ENCODE measurements around the gene MYO1H.

Gene MYO1H

GRCh38 chr12:109475121-109475520 lies 127.4 kb downstream of the MYO1H start:
- TF ChIP-seq MAX (IDR thresholded peaks at IDR 0.05; ENCODE audit: low read depth, low read length) (no peak), POLR2A (IDR thresholded peaks at IDR 0.05; ENCODE audit: extremely low read depth, insufficient read length) (no peak), MYC (IDR thresholded peaks at IDR 0.05; ENCODE audit: low read depth, low read length) (no peak), CTCF (IDR thresholded peaks at IDR 0.05; ENCODE audit: low read depth, low read length) (no peak)
- H3K4me3 ChIP-seq (ENCODE audit: low read depth, low read length) = no peak overlapping the region
- no peak for DNase-seq (ENCODE audit: low read depth)

- TF ChIP-seq CTCF (IDR thresholded peaks at IDR 0.05; ENCODE audit: low read depth, low read length) = no peak
- TF ChIP-seq MYC (IDR thresholded peaks at IDR 0.05; ENCODE audit: low read depth, low read length) = no peak
- no peak for TF ChIP-seq MAX (IDR thresholded peaks at IDR 0.05; ENCODE audit: low read depth, low read length)
- no peak for TF ChIP-seq POLR2A (IDR thresholded peaks at IDR 0.05; ENCODE audit: extremely low read depth, insufficient read length)
- H3K4me3 ChIP-seq (ENCODE audit: low read depth, low read length) = peak overlapping the region; percentile 99
- DNase-seq (ENCODE audit: low read depth) = no peak
Observed at GRCh38 chr12:109475993-109476806, 128.5 kb downstream of the MYO1H start.

GRCh38 chr12:109476807-109477184 lies 129.1 kb downstream of the MYO1H start:
- TF ChIP-seq POLR2A (IDR thresholded peaks at IDR 0.05; ENCODE audit: extremely low read depth, insufficient read length) (no peak), MYC (IDR thresholded peaks at IDR 0.05; ENCODE audit: low read depth, low read length) (no peak), MAX (IDR thresholded peaks at IDR 0.05; ENCODE audit: low read depth, low read length) (no peak), CTCF (IDR thresholded peaks at IDR 0.05; ENCODE audit: low read depth, low read length) (no peak)
- DNase-seq (ENCODE audit: low read depth) = no peak
- peak overlapping the region; percentile 99 for H3K4me3 ChIP-seq (ENCODE audit: low read depth, low read length)

- TF ChIP-seq CTCF (IDR thresholded peaks at IDR 0.05; ENCODE audit: low read depth, low read length) = no peak
- peak; percentile 60 for TF ChIP-seq POLR2A (IDR thresholded peaks at IDR 0.05; ENCODE audit: extremely low read depth, insufficient read length)
- 0 out of 2 replicates have a peak, but pooled peaks have one; percentile 16 for TF ChIP-seq MAX (IDR thresholded peaks at IDR 0.05; ENCODE audit: low read depth, low read length)
- 0 out of 2 replicates have a peak, but pooled peaks have one; percentile 15 for TF ChIP-seq MYC (IDR thresholded peaks at IDR 0.05; ENCODE audit: low read depth, low read length)
- peak; percentile 95 for DNase-seq (ENCODE audit: low read depth)
- H3K4me3 ChIP-seq (ENCODE audit: low read depth, low read length) = peak within 1 kb of the TSS; percentile 99
Observed at GRCh38 chr12:109477185-109477962, 129.7 kb downstream of the MYO1H start, which contains the start of the genes KCTD10 and UBE3B. KCTD10 (minus strand) TSS chr12:109477300; CDS start chr12:109477262, 38 bp downstream. UBE3B (plus strand) TSS chr12:109477634; CDS start chr12:109483552, 5,918 bp downstream.

- H3K4me3 ChIP-seq (ENCODE audit: low read depth, low read length) = peak overlapping the region; percentile 99
- DNase-seq (ENCODE audit: low read depth) = no peak
- TF ChIP-seq CTCF (IDR thresholded peaks at IDR 0.05; ENCODE audit: low read depth, low read length) = no peak
- TF ChIP-seq POLR2A (IDR thresholded peaks at IDR 0.05; ENCODE audit: extremely low read depth, insufficient read length) = no peak
- no peak for TF ChIP-seq MYC (IDR thresholded peaks at IDR 0.05; ENCODE audit: low read depth, low read length)
- TF ChIP-seq MAX (IDR thresholded peaks at IDR 0.05; ENCODE audit: low read depth, low read length) = no peak
Observed at GRCh38 chr12:109477963-109478315, 130.2 kb downstream of the MYO1H start.
